ENCODE measurements around the gene STX1A.

DNA sequence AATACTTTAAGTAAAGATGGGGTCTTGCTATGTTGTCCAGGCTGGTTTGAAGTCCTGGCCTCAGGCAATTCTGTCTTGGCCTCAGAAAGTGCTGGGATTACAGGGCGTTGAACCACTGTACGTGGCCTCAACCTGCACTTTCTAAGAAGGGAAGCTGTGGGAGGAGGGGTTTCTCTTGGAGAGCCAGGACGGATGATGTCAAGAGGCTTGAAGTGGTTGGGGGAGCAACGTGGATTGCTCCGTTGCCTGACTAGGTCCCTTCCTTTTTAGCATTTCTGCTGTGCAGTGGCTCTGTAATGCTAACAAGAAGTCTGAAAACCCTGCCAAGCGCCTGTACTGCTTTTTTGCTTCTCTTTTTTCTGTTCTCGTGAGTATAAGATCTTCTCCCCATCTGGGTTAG is 28.8 kb downstream of the STX1A start:
- TF ChIP-seq CTCF (optimal IDR thresholded peaks at IDR 0.05 in 1 of 3, IDR thresholded peaks at IDR 0.05 in 1 of 3, conservative IDR thresholded peaks at IDR 0.05 in 1 of 3; ENCODE audit: extremely low read depth in 1 of 3, insufficient read depth in 2 of 3, low read length in 3 of 3) (no peak), EZH2 (IDR thresholded peaks at IDR 0.05; ENCODE audit: low read length) (no peak)
